ENCODE measurements around the gene OOSP1. TPM values are rescaled to one million over a fixed set of nuclear protein-coding genes. Genes with fewer than 3 reads are reported as not detected.
A peak's percentile ranks its signal among the peaks of the same experiment; 100 is the strongest.
"Not testable (repeated sequence)": the region's sequence is repeated elsewhere in the genome, so short reads cannot be mapped to it uniquely, and the experiment has no call there.

OOSP1 gene
- total and polyA plus RNA-seq, 2 experiments from 2014 or later, result not detected

- H3K4me1 Mint-ChIP-seq; H3K4me3 ChIP-seq; H3K36me3 Mint-ChIP-seq (ENCODE audit: low read depth); H4K20me1 ChIP-seq (replicated peaks; ENCODE audit: insufficient read depth); H3K27me3 ChIP-seq (ENCODE audit: insufficient read depth); H3K9me3 Mint-ChIP-seq; H3K36me3 ChIP-seq (ENCODE audit: insufficient read depth); H3K4me3 Mint-ChIP-seq; H2AFZ ChIP-seq; H3K79me2 ChIP-seq (replicated peaks; ENCODE audit: insufficient read depth); DNase-seq (ENCODE audit: low spot score); H3F3A ChIP-seq (replicated peaks; ENCODE audit: low read depth); H3K27ac ChIP-seq (ENCODE audit: low read depth); H3K4me1 ChIP-seq (ENCODE audit: insufficient read depth); H3K27me3 Mint-ChIP-seq (ENCODE audit: insufficient read depth, low read depth, poor library complexity); ATAC-seq; H3K9me2 ChIP-seq (ENCODE audit: insufficient read depth); H3K27ac Mint-ChIP-seq; H3K4me2 ChIP-seq: not testable (repeated sequence)
Measured at GRCh38 chr11:59903569-59903968, 34.7 kb upstream of the OOSP1 start.

DNA sequence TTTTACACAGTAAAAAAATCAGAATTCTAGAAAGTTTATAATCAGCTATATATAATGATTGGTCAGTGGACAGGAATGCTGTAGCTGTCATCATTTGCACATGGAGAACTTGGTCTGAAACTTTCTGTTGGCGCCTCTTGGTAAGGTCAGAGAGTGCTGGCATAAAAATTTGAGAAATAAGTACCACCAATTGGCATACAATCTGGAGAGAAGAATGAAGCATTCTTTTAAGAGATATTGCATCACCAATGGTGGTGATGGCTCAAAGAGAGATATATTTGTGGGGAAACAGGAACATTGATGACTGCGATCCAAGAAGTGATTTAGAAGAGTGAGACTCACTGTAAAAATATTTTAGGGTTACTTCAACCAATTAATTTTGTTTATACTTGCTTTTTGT is 19.8 kb upstream of the OOSP1 start:
- DNase-seq (ENCODE audit: low spot score) (no peak), ATAC-seq (no peak)
- H3K4me3 Mint-ChIP-seq, result no peak overlapping the region
- H3K9me3 Mint-ChIP-seq, result peaks cover 34% of the 10 kb centered on the region
- peaks cover 26% of the 10 kb centered on the region for H3K36me3 Mint-ChIP-seq (ENCODE audit: low read depth)
- Histone ChIP-seq H2AFZ (no peak overlapping the region), H3K27me3 (ENCODE audit: insufficient read depth) (no peaks in the 10 kb centered on the region), H3K4me2 (no peak overlapping the region), H3K4me3 (no peak overlapping the region), H3K79me2 (replicated peaks; ENCODE audit: insufficient read depth) (no peaks in the 10 kb centered on the region), H4K20me1 (replicated peaks; ENCODE audit: insufficient read depth) (no peaks in the 10 kb centered on the region), H3F3A (replicated peaks; ENCODE audit: low read depth) (no peaks in the 10 kb centered on the region), H3K36me3 (ENCODE audit: insufficient read depth) (peaks cover 10% of the 10 kb centered on the region; the same call in 1 of the 2 replicates), H3K27ac (ENCODE audit: low read depth) (no peak overlapping the region), H3K4me1 (ENCODE audit: insufficient read depth) (no peaks in the 10 kb centered on the region), H3K9me2 (ENCODE audit: insufficient read depth) (no peaks in the 10 kb centered on the region)
- H3K4me1 Mint-ChIP-seq, result no peaks in the 10 kb centered on the region
- no peak overlapping the region for H3K27ac Mint-ChIP-seq
- H3K27me3 Mint-ChIP-seq (ENCODE audit: insufficient read depth, low read depth, poor library complexity), result no peaks in the 10 kb centered on the region
- TF ChIP-seq POLR2AphosphoS5 (IDR thresholded peaks at IDR 0.05; ENCODE audit: low read depth) (no peak), ZNF331 (CRISPR knock-in tag; IDR thresholded peaks at IDR 0.05; ENCODE audit: low read depth) (no peak)

GRCh38 chr11:59918987-59919589 is 19.1 kb upstream of the OOSP1 start:
- H3K36me3 Mint-ChIP-seq (ENCODE audit: low read depth), result peaks cover 32% of the 10 kb centered on the region
- no peak overlapping the region for H3K4me2 ChIP-seq
- H2AFZ ChIP-seq, result no peak overlapping the region
- no peaks in the 10 kb centered on the region; the same call in 1 of the 2 replicates for H3F3A ChIP-seq (replicated peaks; ENCODE audit: low read depth)
- H4K20me1 ChIP-seq (replicated peaks; ENCODE audit: insufficient read depth), result no peaks in the 10 kb centered on the region
- peak overlapping the region; percentile 44; the same call in 1 of the 2 replicates for H3K27ac Mint-ChIP-seq
- no peak overlapping the region for H3K4me3 ChIP-seq
- H3K36me3 ChIP-seq (ENCODE audit: insufficient read depth), result peaks cover 15% of the 10 kb centered on the region; the same call in 1 of the 2 replicates
- no peaks in the 10 kb centered on the region for H3K27me3 ChIP-seq (ENCODE audit: insufficient read depth)
- H3K4me1 ChIP-seq (ENCODE audit: insufficient read depth), result no peaks in the 10 kb centered on the region
- TF ChIP-seq CTCF (conservative IDR thresholded peaks at IDR 0.05; ENCODE audit: low read depth in 2 of 2) (peak; percentile 71 to 88), EZH2 (IDR thresholded peaks at IDR 0.05; ENCODE audit: low read depth, unreplicated experiment) (no peak)
- no peak overlapping the region for H3K27ac ChIP-seq (ENCODE audit: low read depth)
- H3K79me2 ChIP-seq (replicated peaks; ENCODE audit: insufficient read depth), result no peaks in the 10 kb centered on the region
- H3K9me3 Mint-ChIP-seq, result peaks cover 40% of the 10 kb centered on the region
- H3K4me3 Mint-ChIP-seq, result no peak overlapping the region
- no peak for ATAC-seq
- H3K9me2 ChIP-seq (ENCODE audit: insufficient read depth), result no peaks in the 10 kb centered on the region
- peak; percentile 75 for DNase-seq (ENCODE audit: low spot score)
- H3K27me3 Mint-ChIP-seq (ENCODE audit: insufficient read depth, low read depth, poor library complexity), result no peaks in the 10 kb centered on the region
- H3K4me1 Mint-ChIP-seq, result no peaks in the 10 kb centered on the region
